GM12878 (cell line): Measurements from ENCODE around the gene PROM1. TPM values are rescaled to one million over a fixed set of nuclear protein-coding genes. Genes with fewer than 3 reads are reported as not detected.

Experiments used
- ATAC-seq: fragments of 200-7000 bp; cut with Tn5 transposase; 3 replicates; pipeline ENCODE4 v1.9.1; 2020; ENCODE audit warnings: mild to moderate bottlenecking, moderate library complexity
- BruUV-seq: library from RNA; stranded (reverse); fragments of 400-500 nt; replicated peaks from 2 replicates; lab custom pipeline; 2021; lab: Mats Ljungman, UMichigan
- CTCF ChIA-PET: fragments of 300-600 bp; sonication (Branson Sonifier 250); formaldehyde crosslinking; extraction: SDS; loops from one replicate; lab custom pipeline; 2021; ENCODE audit warnings: inconsistent platforms; lab: Yijun Ruan, JAX
- POLR2A ChIA-PET: fragments of 350-600 bp; formaldehyde crosslinking; extraction: SDS; loops from one replicate; lab custom pipeline; 2021; ENCODE audit warnings: inconsistent platforms; lab: Charles Lee
- RAD21 ChIA-PET: fragments of 300-600 bp; sonication (Branson Sonifier 250); formaldehyde crosslinking; loops from one replicate; lab custom pipeline; 2023; ENCODE audit warnings: antibody characterized with exemption; ENCODE audit not compliant: unreplicated experiment; lab: Charles Lee
- SMC1A ChIA-PET: fragments of 300-600 bp; sonication (Branson Sonifier 250); formaldehyde crosslinking; loops from one replicate; lab custom pipeline; 2023; ENCODE audit not compliant: unreplicated experiment, uncharacterized antibody; lab: Charles Lee
- DNase-seq: peaks from one replicate; pipeline ENCODE4 v3.0.0-alpha.2; 2011; ENCODE audit warnings: low read depth, low spot score
- FAIRE-seq: peaks from 3 replicates; lab custom pipeline; 2011; peaks lifted over from hg19 to GRCh38; lab: Jason Lieb, UNC
- H2AFZ ChIP-seq: 2 replicates; pipeline ENCODE4 v1.6.0; 2011; ENCODE audit warnings: low read depth, low read length, control low read depth; ENCODE audit not compliant: control insufficient read depth
- H3K27ac ChIP-seq: 2 replicates; pipeline ENCODE4 v1.5.1; 2011; ENCODE audit warnings: control low read depth; ENCODE audit not compliant: control insufficient read depth, insufficient read depth
- H3K27me3 ChIP-seq, 2 experiments: replicated peaks in 1 of 2; 2 replicates each; pipeline versions ENCODE4 v1.6.0 to v1.6.1; 2011; ENCODE audit warnings: low read length in 1 of 2; ENCODE audit not compliant: control insufficient read depth in 2 of 2, insufficient read depth in 2 of 2
- H3K36me3 ChIP-seq, 2 experiments: 2 replicates each; pipeline ENCODE4 v1.5.1; 2011; ENCODE audit warnings: low read length in 1 of 2; ENCODE audit not compliant: control insufficient read depth in 2 of 2, insufficient read depth in 2 of 2
- H3K4me1 ChIP-seq: 2 replicates; pipeline ENCODE4 v1.6.1; 2011; ENCODE audit warnings: mild to moderate bottlenecking, low read length, moderate library complexity, mixed read lengths; ENCODE audit not compliant: control insufficient read depth, insufficient read depth
- H3K4me2 ChIP-seq: 2 replicates; pipeline ENCODE4 v1.6.0; 2011; ENCODE audit warnings: control low read depth; ENCODE audit not compliant: control insufficient read depth, insufficient read depth
- H3K4me3 ChIP-seq: fragments of 200-600 bp; sonication (generic); 2 replicates; pipeline ENCODE4 v1.5.1; 2016
- H3K79me2 ChIP-seq: 2 replicates; pipeline ENCODE4 v1.6.0; 2011; ENCODE audit warnings: low read length; ENCODE audit not compliant: control insufficient read depth, insufficient read depth
- H3K9ac ChIP-seq: 2 replicates; pipeline ENCODE4 v1.8.0; 2011; ENCODE audit warnings: low read length, control low read depth, mixed read lengths; ENCODE audit not compliant: control insufficient read depth, insufficient read depth
- H3K9me3 ChIP-seq: replicated peaks from 3 replicates; pipeline ENCODE4 v1.5.1; 2011; ENCODE audit warnings: mild to moderate bottlenecking, low read length; ENCODE audit not compliant: control insufficient read depth, insufficient read depth
- H4K20me1 ChIP-seq: 2 replicates; pipeline ENCODE4 v1.6.0; 2011; ENCODE audit not compliant: control insufficient read depth, insufficient read depth
- ELK1 ChIP-seq: IDR thresholded peaks from 2 replicates; pipeline ENCODE4 v1.6.1; 2012; ENCODE audit warnings: low read depth, low read length, improper control_type of control experiment
- MTA2 ChIP-seq: fragments of 450-650 bp; IDR thresholded peaks from 2 replicates; pipeline ENCODE4 v1.6.1; 2016; ENCODE audit warnings: low read depth, mild to moderate bottlenecking, moderate library complexity
- NR2C1 ChIP-seq: fragments of 450-650 bp; IDR thresholded peaks from 2 replicates; pipeline ENCODE4 v1.6.1; 2017; ENCODE audit warnings: antibody characterized with exemption, mild to moderate bottlenecking, moderate library complexity
- SIX5 ChIP-seq: IDR thresholded peaks from 2 replicates; pipeline ENCODE4 v1.6.1; 2011; ENCODE audit warnings: mild to moderate bottlenecking, low read depth, low read length, moderate library complexity; ENCODE audit not compliant: severe bottlenecking
- WGBS: methylation state at CpG from one replicate; pipeline ENCODE4 v1.1.6; 2016; ENCODE audit warnings: low lambda C conversion rate; ENCODE audit not compliant: insufficient replicate concordance, insufficient coverage; ENCODE audit errors: missing lambda C conversion rate; 5-methylcytosine and 5-hydroxymethylcytosine counted together
- in situ Hi-C: fragments of 300-500 bp; cut with MboI; formaldehyde crosslinking; loops from 9 replicates; pipeline ENCODE4 v1.14.3; 2018; ENCODE audit warnings: mixed read lengths
- intact Hi-C: fragments of 100-400 bp; cut with micrococcal nuclease; formaldehyde crosslinking; loops from one replicate; pipeline ENCODE4 v1.14.2; 2022; ENCODE audit not compliant: unreplicated experiment
- polyA plus RNA-seq, 11 experiments: library from polyadenylated mRNA; depleted of rRNA in 4 of 11; unstranded in 6 of 11; stranded (reverse) in 5 of 11; fragments of >200 nt; fragmentation: Nextera tagmentation in 4 of 11; fragmentation: Illumina TruSeq in 1 of 11; extraction: Ambion mirVana in 4 of 11; extraction: Trizol in 1 of 11; gene quantifications; 1 replicate in 1 of 11; 2 replicates in 10 of 11; pipeline versions ENCODE4 v1.2.1 to v1.2.3, GENCODE V29; 2011 to 2016; ENCODE audit warnings: inconsistent platforms in 2 of 11, missing spikeins in 2 of 11, low read depth in 1 of 11
- total RNA-seq, 4 experiments: library from RNA; depleted of rRNA in 3 of 4; stranded (reverse); fragments of >200 nt in 3 of 4; fragmentation: Illumina TruSeq in 1 of 4; extraction: Trizol in 1 of 4; gene quantifications; 2 replicates each; pipeline versions ENCODE4 v1.2.1 to v1.2.3, GENCODE V29; 2013 to 2021
- TF ChIP-seq, protein P1 (sequence below): IDR thresholded peaks from 2 replicates; pipeline ENCODE4 v1.6.1; 2012; ENCODE audit warnings: low read depth, low read length, improper control_type of control experiment
- TF ChIP-seq, protein P2 (sequence below): fragments of 450-650 bp; conservative IDR thresholded peaks from 2 replicates; pipeline ENCODE4 v1.6.1; 2017; ENCODE audit warnings: mild to moderate bottlenecking, moderate library complexity

PROM1 gene
- total and polyA plus RNA-seq, 10 of the 15 experiments (the other 5 are each of a cell fraction or from before 2014, with no cell fraction given) = 0.08 to 0.31 (median 0.18) TPM; not detected in 7

DNA sequence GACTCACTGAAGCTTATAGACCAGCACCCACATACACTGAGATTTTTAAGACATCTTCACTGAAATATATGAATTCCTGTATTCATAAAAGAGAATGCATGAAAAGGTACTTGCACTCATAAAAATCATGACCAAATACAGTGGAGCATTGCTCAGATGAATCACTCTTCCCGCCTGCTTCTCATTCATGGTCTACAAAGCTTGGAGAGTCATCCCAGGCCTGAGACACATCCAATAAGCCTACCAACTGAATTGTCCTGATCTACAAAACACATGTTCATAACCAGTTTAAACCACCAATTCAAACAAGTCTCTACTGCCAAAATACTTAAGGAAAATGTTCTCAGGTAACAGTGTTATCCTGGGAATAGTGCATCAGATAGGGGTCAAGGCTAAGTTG, 38.1 kb downstream of the PROM1 start:
- Histone ChIP-seq H3K36me3 (no peaks in the 10 kb centered on the region), H3K4me3 (no peak overlapping the region), H3K79me2 (no peaks in the 10 kb centered on the region), H3K27ac (no peak overlapping the region), H3K9me3 (no peaks in the 10 kb centered on the region), H4K20me1 (no peaks in the 10 kb centered on the region), H2AFZ (no peak overlapping the region), H3K9ac (no peak overlapping the region), H3K4me1 (no peaks in the 10 kb centered on the region), H3K27me3 (0 out of 4 replicates have a peak, but pooled peaks cover 0 to 3% of the 10 kb centered on the region in 2 experiments), H3K4me2 (no peak overlapping the region)
- WGBS = 89% methylated on average over 1 of the region's 1 CpG
- intact Hi-C loops (no loop called here), in situ Hi-C loops (no loop called here)
- ChIA-PET SMC1A (no interaction called here), RAD21 (no interaction called here), CTCF (interaction anchor here (1.1 kb wide), 1 partner anchor 151 kb away, joined by 3 read pairs; no protein-coding TSS in a partner anchor), POLR2A (no interaction called here)
- TF ChIP-seq SIX5 (no peak), NR2C1 (no peak), ELK1 (no peak), MTA2 (no peak)
- TF ChIP-seq, protein P1, sequence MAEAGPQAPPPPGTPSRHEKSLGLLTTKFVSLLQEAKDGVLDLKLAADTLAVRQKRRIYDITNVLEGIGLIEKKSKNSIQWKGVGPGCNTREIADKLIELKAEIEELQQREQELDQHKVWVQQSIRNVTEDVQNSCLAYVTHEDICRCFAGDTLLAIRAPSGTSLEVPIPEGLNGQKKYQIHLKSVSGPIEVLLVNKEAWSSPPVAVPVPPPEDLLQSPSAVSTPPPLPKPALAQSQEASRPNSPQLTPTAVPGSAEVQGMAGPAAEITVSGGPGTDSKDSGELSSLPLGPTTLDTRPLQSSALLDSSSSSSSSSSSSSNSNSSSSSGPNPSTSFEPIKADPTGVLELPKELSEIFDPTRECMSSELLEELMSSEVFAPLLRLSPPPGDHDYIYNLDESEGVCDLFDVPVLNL = no peak
- TF ChIP-seq, protein P2, sequence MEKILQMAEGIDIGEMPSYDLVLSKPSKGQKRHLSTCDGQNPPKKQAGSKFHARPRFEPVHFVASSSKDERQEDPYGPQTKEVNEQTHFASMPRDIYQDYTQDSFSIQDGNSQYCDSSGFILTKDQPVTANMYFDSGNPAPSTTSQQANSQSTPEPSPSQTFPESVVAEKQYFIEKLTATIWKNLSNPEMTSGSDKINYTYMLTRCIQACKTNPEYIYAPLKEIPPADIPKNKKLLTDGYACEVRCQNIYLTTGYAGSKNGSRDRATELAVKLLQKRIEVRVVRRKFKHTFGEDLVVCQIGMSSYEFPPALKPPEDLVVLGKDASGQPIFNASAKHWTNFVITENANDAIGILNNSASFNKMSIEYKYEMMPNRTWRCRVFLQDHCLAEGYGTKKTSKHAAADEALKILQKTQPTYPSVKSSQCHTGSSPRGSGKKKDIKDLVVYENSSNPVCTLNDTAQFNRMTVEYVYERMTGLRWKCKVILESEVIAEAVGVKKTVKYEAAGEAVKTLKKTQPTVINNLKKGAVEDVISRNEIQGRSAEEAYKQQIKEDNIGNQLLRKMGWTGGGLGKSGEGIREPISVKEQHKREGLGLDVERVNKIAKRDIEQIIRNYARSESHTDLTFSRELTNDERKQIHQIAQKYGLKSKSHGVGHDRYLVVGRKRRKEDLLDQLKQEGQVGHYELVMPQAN = no peak
- DNase-seq = no peak
- no peak for ATAC-seq
- no TSS peak for BruUV-seq
- FAIRE-seq = no peak
